Measurements from ENCODE around the gene MRPL55. TPM values are rescaled to one million over a fixed set of nuclear protein-coding genes. Genes with fewer than 3 reads are reported as not detected.
A peak's percentile ranks its signal among the peaks of the same experiment; 100 is the strongest.

MRPL55 gene
- polyA plus RNA-seq, 3 donors = 99.8 to 277 (median 104) TPM

GRCh38 chr1:228094432-228095016 is 14.6 kb downstream of the MRPL55 start:
- Histone ChIP-seq H3K9ac (ENCODE audit: insufficient read depth, low read length, poor library complexity, severe bottlenecking) (no peak overlapping the region), H3K9me3 (replicated peaks in 1 of 2; ENCODE audit: control insufficient read depth in 1 of 2, insufficient read depth in 1 of 2, low read length in 2 of 2) (peaks cover 9 to 15% of the 10 kb centered on the region in 2 donors), H3K79me2 (ENCODE audit: insufficient read depth, low read length) (peaks cover 100% of the 10 kb centered on the region), H4K20me1 (ENCODE audit: insufficient read depth, low read length) (peaks cover 100% of the 10 kb centered on the region), H3K4me2 (replicated peaks; ENCODE audit: extremely low read depth, low read length, poor library complexity, severe bottlenecking) (no peak overlapping the region), H3K27ac (ENCODE audit: low read depth in 1 of 2, low read length in 2 of 2) (peak overlapping the region in 1 of 2 donors; percentile 63), H3K4me1 (ENCODE audit: control insufficient read depth in 1 of 2, insufficient read depth in 2 of 2, low read length in 2 of 2) (peaks cover 26 to 42% of the 10 kb centered on the region in 2 donors), H3K36me3 (replicated peaks in 1 of 2; ENCODE audit: control insufficient read depth in 1 of 2, insufficient read depth in 2 of 2, low read length in 2 of 2) (peaks cover 34 to 82% of the 10 kb centered on the region in 2 donors), H3K27me3 (ENCODE audit: control insufficient read depth in 2 of 2, insufficient read depth in 2 of 2, low read length in 2 of 2) (no peaks in the 10 kb centered on the region), H3K4me3 (replicated peaks in 1 of 3; ENCODE audit: low read depth in 2 of 3, low read length in 3 of 3) (no peak overlapping the region), H2AFZ (ENCODE audit: insufficient read depth, low read depth, low read length, poor library complexity, severe bottlenecking) (no peak overlapping the region)
- Mint-ChIP-seq H3K4me1 (peaks cover 48% of the 10 kb centered on the region), H3K27me3 (ENCODE audit: low read depth in 3 of 3) (peaks cover 0 to 3% (median 0%) of the 10 kb centered on the region in 3 donors), H3K9me3 (peaks cover 5 to 16% (median 10%) of the 10 kb centered on the region in 7 donors), H3K4me3 (no peak overlapping the region), H3K36me3 (peaks cover 58 to 85% of the 10 kb centered on the region in 2 donors), H3K27ac (peak overlapping the region in 5 of 7 donors; percentile 2 to 73 (median 26))
- TF ChIP-seq CTCF (IDR thresholded peaks at IDR 0.05) = no peak
- intact Hi-C loops (cut with micrococcal nuclease) = no loop called here
- WGBS (ENCODE audit: insufficient coverage) = 100% methylated on average over 2 of the region's 13 CpGs
- DNase-seq = no peak

GRCh38 chr1:228093050-228093906 is 15.8 kb downstream of the MRPL55 start:
- Mint-ChIP-seq H3K27ac (peak overlapping the region in 2 of 7 donors; percentile 41 to 80), H3K4me3 (no peak overlapping the region)
- no peak overlapping the region for H3K4me2 ChIP-seq (replicated peaks; ENCODE audit: extremely low read depth, low read length, poor library complexity, severe bottlenecking)

More at GRCh38 chr1:228093050-228093906, 15.8 kb downstream of the MRPL55 start:
- WGBS (ENCODE audit: insufficient coverage) = 98% methylated on average over 15 of the region's 20 CpGs
- Mint-ChIP-seq H3K4me1 (peaks cover 57% of the 10 kb centered on the region), H3K27me3 (ENCODE audit: low read depth in 3 of 3) (peaks cover 0 to 5% (median 3%) of the 10 kb centered on the region in 3 donors), H3K36me3 (peaks cover 50 to 76% of the 10 kb centered on the region in 2 donors), H3K9me3 (peaks cover 5 to 16% (median 10%) of the 10 kb centered on the region in 7 donors)
- H3K79me2 ChIP-seq (ENCODE audit: insufficient read depth, low read length) = peaks cover 100% of the 10 kb centered on the region
- peaks cover 100% of the 10 kb centered on the region for H4K20me1 ChIP-seq (ENCODE audit: insufficient read depth, low read length)
- peaks cover 21 to 70% of the 10 kb centered on the region in 2 donors for H3K36me3 ChIP-seq (replicated peaks in 1 of 2; ENCODE audit: control insufficient read depth in 1 of 2, insufficient read depth in 2 of 2, low read length in 2 of 2)
- no peak overlapping the region for H2AFZ ChIP-seq (ENCODE audit: insufficient read depth, low read depth, low read length, poor library complexity, severe bottlenecking)
- no peak overlapping the region for H3K4me3 ChIP-seq (replicated peaks in 1 of 3; ENCODE audit: low read depth in 2 of 3, low read length in 3 of 3)
- no peak overlapping the region for H3K9ac ChIP-seq (ENCODE audit: insufficient read depth, low read length, poor library complexity, severe bottlenecking)
- TF ChIP-seq CTCF (IDR thresholded peaks at IDR 0.05) = no peak
- intact Hi-C loops (cut with micrococcal nuclease) = no loop called here
- H3K9me3 ChIP-seq (replicated peaks in 1 of 2; ENCODE audit: control insufficient read depth in 1 of 2, insufficient read depth in 1 of 2, low read length in 2 of 2) = peaks cover 9 to 15% of the 10 kb centered on the region in 2 donors
- no peaks in the 10 kb centered on the region for H3K27me3 ChIP-seq (ENCODE audit: control insufficient read depth in 2 of 2, insufficient read depth in 2 of 2, low read length in 2 of 2)
- DNase-seq = peak in 1 of 3 donors; percentile 2
- H3K27ac ChIP-seq (ENCODE audit: low read depth in 1 of 2, low read length in 2 of 2) = peak overlapping the region in 1 of 2 donors; percentile 94
- H3K4me1 ChIP-seq (ENCODE audit: control insufficient read depth in 1 of 2, insufficient read depth in 2 of 2, low read length in 2 of 2) = peaks cover 38 to 51% of the 10 kb centered on the region in 2 donors

Measured in CD14-positive monocyte (primary cell).